HG03280 (cell line): ENCODE measurements around the gene MAML2.

Source experiments
- ATAC-seq: cut with Tn5 transposase; IDR thresholded peaks from one replicate; pipeline ENCODE4 v1.9.1; 2021; ENCODE audit warnings: mild to moderate bottlenecking, moderate library complexity; ENCODE audit not compliant: unreplicated experiment

The MAML2 gene

DNA sequence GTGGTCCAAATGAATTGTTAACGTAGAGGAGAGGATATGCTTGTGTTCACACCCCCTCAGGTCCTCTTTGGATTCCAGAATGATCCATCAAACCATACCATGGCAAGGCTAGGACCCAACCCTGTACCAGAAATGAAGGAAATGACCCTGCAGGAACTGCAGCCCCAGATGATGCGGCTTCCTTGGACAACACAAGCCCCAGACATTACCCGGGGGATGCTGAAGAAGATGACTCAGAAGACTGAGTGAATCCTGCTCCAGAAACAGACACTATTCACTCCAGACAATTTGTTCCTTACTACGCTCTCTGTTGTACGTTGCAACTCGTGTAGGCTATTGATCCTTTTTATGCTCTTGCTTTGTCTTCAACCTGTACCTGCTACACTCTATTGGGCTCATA is 403.9 kb downstream of the MAML2 start:
- no peak for ATAC-seq

GRCh38 chr11:95937358-95937757 is 405.6 kb downstream of the MAML2 start:
- ATAC-seq, result no peak

- no peak for ATAC-seq
Measured at GRCh38 chr11:95933594-95933993, 409.4 kb downstream of the MAML2 start.

GRCh38 chr11:95931916-95932315 is 411.1 kb downstream of the MAML2 start:
- ATAC-seq, result no peak

DNA sequence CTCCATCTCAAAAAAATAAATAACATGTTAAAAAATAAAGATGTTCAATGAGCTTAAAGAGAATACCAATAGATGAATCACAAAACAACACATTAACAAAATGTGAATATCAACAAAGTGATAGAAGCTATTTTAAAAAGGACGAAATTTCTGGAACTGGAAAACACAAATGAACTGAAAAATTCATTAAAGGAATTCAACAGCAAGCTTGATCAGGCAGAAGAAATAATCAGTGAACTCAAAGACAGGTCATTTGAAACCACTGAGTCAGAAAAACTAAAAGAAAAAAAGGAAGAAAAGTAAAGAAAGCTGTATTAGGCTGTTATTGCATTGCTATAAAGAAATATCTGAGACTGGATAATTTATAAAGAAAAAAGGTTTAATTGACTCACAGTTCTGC is 412.0 kb downstream of the MAML2 start:
- ATAC-seq, result no peak

- no peak for ATAC-seq
Measured at GRCh38 chr11:95926726-95927125, 416.3 kb downstream of the MAML2 start.
